HepG2 (cell line): ENCODE data around the gene FRMD8. TPM values are rescaled to one million over a fixed set of nuclear protein-coding genes. Genes with fewer than 3 reads are reported as not detected.
A peak's percentile ranks its signal among the peaks of the same experiment; 100 is the strongest.

Experiments
- ATAC-seq: fragments of 200-7000 bp; cut with Tn5 transposase; 3 replicates; pipeline ENCODE4 v1.9.1; 2020; ENCODE audit warnings: mild to moderate bottlenecking, moderate library complexity
- BruUV-seq: library from RNA; stranded (reverse); fragments of 400-500 nt; replicated peaks from 2 replicates; lab custom pipeline; 2021; lab: Mats Ljungman, UMichigan
- CTCF ChIA-PET: fragments of 300-600 bp; formaldehyde crosslinking; extraction: SDS; loops from one replicate; lab custom pipeline; 2021; ENCODE audit warnings: low total read pairs, inconsistent platforms, low intra/inter-chr PET ratio; lab: Yijun Ruan, JAX
- POLR2A ChIA-PET: fragments of 350-600 bp; sonication (Branson Sonifier 250); formaldehyde crosslinking; loops from one replicate; lab custom pipeline; 2020; ENCODE audit warnings: antibody characterized with exemption, inconsistent platforms; lab: Yijun Ruan, JAX
- DNase-seq: peaks from one replicate; pipeline ENCODE4 v3.0.0-alpha.2; 2015; ENCODE audit warnings: low spot score
- FAIRE-seq: peaks from 3 replicates; lab custom pipeline; 2011; peaks lifted over from hg19 to GRCh38; lab: Jason Lieb, UNC
- H2AFZ ChIP-seq: one replicate; pipeline ENCODE4 v1.6.1; 2011; ENCODE audit warnings: low read length, inconsistent platforms
- H3K27ac ChIP-seq: fragments of 300-600 bp; 3 replicates; pipeline ENCODE4 v1.8.0; 2011; ENCODE audit warnings: mixed run types, mild to moderate bottlenecking, mixed read lengths, low read length, inconsistent platforms; ENCODE audit not compliant: insufficient read depth; ENCODE audit errors: extremely low read length
- H3K27me3 ChIP-seq, 2 experiments: fragments of 200-600 bp in 1 of 2; 2 replicates in 1 of 2; 3 replicates in 1 of 2; pipeline versions ENCODE4 v1.6.0 to v1.8.0; 2011; ENCODE audit warnings: low read length in 2 of 2, mild to moderate bottlenecking in 2 of 2, moderate library complexity in 2 of 2, inconsistent platforms in 1 of 2; ENCODE audit not compliant: insufficient read depth in 2 of 2, control insufficient read depth in 1 of 2
- H3K36me3 ChIP-seq, 2 experiments: fragments of 200-600 bp in 1 of 2; replicated peaks in 1 of 2; 2 replicates in 1 of 2; 3 replicates in 1 of 2; pipeline versions ENCODE4 v1.5.1 to v1.8.0; 2011; ENCODE audit warnings: low read length in 2 of 2, inconsistent platforms in 1 of 2; ENCODE audit not compliant: insufficient read depth in 2 of 2, control insufficient read depth in 1 of 2
- H3K4me1 ChIP-seq: 2 replicates; pipeline ENCODE4 v1.5.1; 2012; ENCODE audit warnings: low read length, inconsistent platforms; ENCODE audit not compliant: insufficient read depth
- H3K4me2 ChIP-seq: 2 replicates; pipeline ENCODE4 v1.6.0; 2011; ENCODE audit warnings: low read depth, low read length, inconsistent platforms
- H3K4me3 ChIP-seq, 3 experiments: fragments of 200-600 bp in 1 of 3; sonication (generic), shearing (Covaris generic) in 1 of 3; replicated peaks in 1 of 3; 2 replicates each; pipeline ENCODE4 v1.5.1; 2011 to 2016; ENCODE audit warnings: low read length in 3 of 3, inconsistent platforms in 2 of 3, low read depth in 2 of 3, mild to moderate bottlenecking in 2 of 3, control low read depth in 1 of 3, mixed read lengths in 1 of 3; ENCODE audit not compliant: insufficient read depth in 1 of 3
- H3K79me2 ChIP-seq: one replicate; pipeline ENCODE4 v1.6.1; 2011; ENCODE audit warnings: low read length, inconsistent platforms; ENCODE audit not compliant: insufficient read depth
- H3K9ac ChIP-seq: 2 replicates; pipeline ENCODE4 v1.6.0; 2011; ENCODE audit warnings: mild to moderate bottlenecking, low read depth, low read length, inconsistent platforms; ENCODE audit not compliant: insufficient read depth
- H3K9me3 ChIP-seq: 2 replicates; pipeline ENCODE4 v1.5.1; 2012; ENCODE audit warnings: mild to moderate bottlenecking, low read length
- H4K20me1 ChIP-seq: 2 replicates; pipeline ENCODE4 v1.6.0; 2011; ENCODE audit warnings: inconsistent platforms, mild to moderate bottlenecking, low read length, moderate library complexity; ENCODE audit not compliant: insufficient read depth
- ADNP ChIP-seq: sonication (generic); formaldehyde crosslinking; IDR thresholded peaks from 2 replicates; pipeline ENCODE4 v1.4.0; 2020; ENCODE audit warnings: missing genetic modification reagents
- AGO2 ChIP-seq: fragments of 200-400 bp; formaldehyde crosslinking; optimal IDR thresholded peaks from 2 replicates; pipeline ENCODE3; 2017; ENCODE audit warnings: mild to moderate bottlenecking, low read depth, low read length, moderate library complexity
- ARID2 ChIP-seq: sonication (generic); formaldehyde crosslinking; IDR thresholded peaks from 2 replicates; pipeline ENCODE4 v1.8.1; 2022; ENCODE audit warnings: mild to moderate bottlenecking, missing genetic modification reagents, borderline replicate concordance
- CBX5 ChIP-seq: sonication (generic); formaldehyde crosslinking; IDR thresholded peaks from 2 replicates; pipeline ENCODE4 v1.4.0; 2020; ENCODE audit warnings: missing genetic modification reagents, borderline replicate concordance
- CEBPB ChIP-seq: IDR thresholded peaks from 2 replicates; pipeline ENCODE4 v1.6.1; 2011; ENCODE audit warnings: low read depth, low read length, improper control_type of control experiment, borderline replicate concordance
- FOXA1 ChIP-seq, 2 experiments: fragments of 450-650 bp in 1 of 2; sonication (generic) in 1 of 2; formaldehyde crosslinking in 1 of 2; IDR thresholded peaks; 2 replicates each; pipeline versions ENCODE4 v1.4.0 to v1.6.1; 2016 to 2020; ENCODE audit warnings: missing genetic modification reagents in 1 of 2
- MEIS2 ChIP-seq: sonication (generic); formaldehyde crosslinking; IDR thresholded peaks from 2 replicates; pipeline ENCODE4 v1.9.0; 2021; ENCODE audit warnings: mild to moderate bottlenecking, missing genetic modification reagents
- PAF1 ChIP-seq: IDR thresholded peaks from 2 replicates; pipeline ENCODE4 v1.6.1; 2016; ENCODE audit warnings: missing genetic modification reagents, missing compliant biosample characterization
- PAX8 ChIP-seq: sonication (generic); formaldehyde crosslinking; IDR thresholded peaks from 2 replicates; pipeline ENCODE4 v1.8.0; 2022; ENCODE audit warnings: mild to moderate bottlenecking, missing genetic modification reagents, borderline replicate concordance
- POLR2A ChIP-seq, 2 experiments: IDR thresholded peaks; 2 replicates each; pipeline ENCODE4 v1.6.1; 2011; ENCODE audit warnings: low read depth in 2 of 2, low read length in 2 of 2, mild to moderate bottlenecking in 1 of 2, moderate library complexity in 1 of 2; ENCODE audit not compliant: insufficient read depth in 1 of 2
- SOX13 ChIP-seq, 3 experiments: fragments of 450-650 bp in 1 of 3; sonication (generic) in 1 of 3; formaldehyde crosslinking in 1 of 3; IDR thresholded peaks in 2 of 3; conservative IDR thresholded peaks in 1 of 3; 2 replicates each; pipeline versions ENCODE4 v1.5.0 to v1.6.1; 2016 to 2020; ENCODE audit warnings: antibody characterized with exemption in 1 of 3, mild to moderate bottlenecking in 1 of 3, missing compliant biosample characterization in 1 of 3, missing genetic modification reagents in 1 of 3, moderate library complexity in 1 of 3
- TOPORS ChIP-seq: sonication (generic); formaldehyde crosslinking; IDR thresholded peaks from 2 replicates; pipeline ENCODE4 v1.8.0; 2023; ENCODE audit warnings: mild to moderate bottlenecking, missing genetic modification reagents
- TSC22D2 ChIP-seq: sonication (generic); formaldehyde crosslinking; IDR thresholded peaks from 2 replicates; pipeline ENCODE4 v1.5.1; 2020; ENCODE audit warnings: missing genetic modification reagents, mild to moderate bottlenecking, borderline replicate concordance
- XRCC5 ChIP-seq: fragments of 200-400 bp; formaldehyde crosslinking; optimal IDR thresholded peaks from 2 replicates; pipeline ENCODE3; 2017; ENCODE audit warnings: mild to moderate bottlenecking, low read length
- ZNF781 ChIP-seq: sonication (generic); formaldehyde crosslinking; IDR thresholded peaks from 2 replicates; pipeline ENCODE4 v1.5.1; 2020; ENCODE audit warnings: borderline replicate concordance, mild to moderate bottlenecking, missing genetic modification reagents; ENCODE audit errors: not compliant biosample characterization
- WGBS: methylation state at CpG from one replicate; pipeline ENCODE4 v1.1.6; 2017; ENCODE audit warnings: low lambda C conversion rate; 5-methylcytosine and 5-hydroxymethylcytosine counted together
- in situ Hi-C: cut with HindIII; loops from 2 replicates; pipeline ENCODE4 v1.10.0; 2017; ENCODE audit warnings: low pct_unique_long_range_greater_than_20kb; ENCODE audit not compliant: extremely low pct_ligation_motif_present
- intact Hi-C: fragments of 100-400 bp; cut with micrococcal nuclease; formaldehyde crosslinking; loops from one replicate; pipeline ENCODE4 v1.10.0; 2022; ENCODE audit not compliant: unreplicated experiment
- polyA plus RNA-seq, 8 experiments: library from polyadenylated mRNA; depleted of rRNA in 3 of 8; stranded (reverse) in 7 of 8; unstranded in 1 of 8; fragments of >200 nt; fragmentation: Illumina TruSeq in 4 of 8; extraction: Trizol in 4 of 8; gene quantifications; 2 replicates each; pipeline versions ENCODE4 v1.2.1 to v1.2.3, GENCODE V29; 2011 to 2016; ENCODE audit warnings: low read depth in 4 of 8, missing spikeins in 1 of 8, mixed read lengths in 1 of 8; ENCODE audit not compliant: insufficient read depth in 1 of 8
- total RNA-seq, 5 experiments: library from RNA; depleted of rRNA; stranded (reverse); fragments of >200 nt; fragmentation: Illumina TruSeq; extraction: Trizol; gene quantifications; 2 replicates each; pipeline ENCODE4 v1.2.3, GENCODE V29; 2016; ENCODE audit warnings: low read depth in 1 of 5
- TF ChIP-seq, protein P1 (sequence below): sonication (generic); formaldehyde crosslinking; IDR thresholded peaks from 2 replicates; pipeline ENCODE4 v1.5.1; 2020; ENCODE audit warnings: mild to moderate bottlenecking, missing genetic modification reagents, borderline replicate concordance
- TF ChIP-seq, protein P2 (sequence below): sonication (generic); formaldehyde crosslinking; IDR thresholded peaks from 2 replicates; pipeline ENCODE4 v1.5.1; 2020; ENCODE audit warnings: missing genetic modification reagents, mild to moderate bottlenecking, borderline replicate concordance
- TF ChIP-seq, protein P3 (sequence below): sonication (generic); formaldehyde crosslinking; IDR thresholded peaks from 2 replicates; pipeline ENCODE4 v1.4.0; 2020; ENCODE audit warnings: missing genetic modification reagents, low read depth, mild to moderate bottlenecking, borderline replicate concordance

Gene FRMD8
- total and polyA plus RNA-seq, 2 of the 13 experiments (the other 11 are each of a cell fraction or from before 2014, with no cell fraction given), result 5.8 to 20.6 TPM

DNA sequence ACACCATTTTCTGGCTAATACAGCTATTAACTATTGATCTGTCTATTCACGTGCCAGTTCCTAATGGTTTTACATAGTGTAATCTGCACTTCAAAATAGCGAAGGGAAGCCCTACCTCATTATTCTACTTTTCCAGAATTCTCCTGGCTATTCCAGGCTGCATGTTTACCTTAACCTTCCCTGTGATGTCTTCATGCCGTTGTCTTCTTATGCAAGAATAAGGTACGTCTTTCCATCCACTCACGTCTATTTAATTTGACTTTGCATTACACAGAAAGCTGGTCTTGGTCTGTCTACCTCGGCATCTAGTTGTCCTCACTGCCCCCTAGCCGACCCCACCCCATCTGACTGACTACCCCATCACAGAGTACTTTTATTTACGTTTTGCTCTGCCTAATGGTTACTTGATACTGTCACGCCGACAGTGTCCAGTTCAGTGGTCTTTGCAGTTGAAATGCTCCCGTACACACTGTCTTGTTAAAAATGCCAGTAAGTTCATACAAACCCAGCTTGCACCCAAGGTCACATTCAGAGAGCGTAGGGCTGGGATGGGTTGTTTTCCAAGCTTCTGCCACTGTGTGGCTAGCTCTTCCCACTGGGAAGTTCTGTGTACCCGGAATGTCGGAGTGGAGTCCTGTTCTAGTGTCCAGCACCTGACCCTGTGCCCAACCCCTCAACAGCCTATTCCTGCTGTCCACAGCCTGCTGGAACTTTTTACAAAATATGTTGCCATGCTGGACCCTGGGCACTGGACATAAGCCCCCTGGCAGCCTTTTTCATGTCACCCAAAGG lies 51.2 kb downstream of the FRMD8 start:
- Histone ChIP-seq H3K4me2 (no peak overlapping the region), H4K20me1 (peaks cover 98% of the 10 kb centered on the region), H3K4me1 (peaks cover 86% of the 10 kb centered on the region), H3K27me3 (no peaks in the 10 kb centered on the region), H3K4me3 (no peak overlapping the region), H3K79me2 (peaks cover 38% of the 10 kb centered on the region), H2AFZ (no peak overlapping the region), H3K36me3 (peaks cover 8 to 47% of the 10 kb centered on the region in 2 experiments; a peak in 4 of 5 replicates), H3K9me3 (no peaks in the 10 kb centered on the region), H3K27ac (no peak overlapping the region), H3K9ac (no peak overlapping the region)
- in situ Hi-C loops (no loop called here), intact Hi-C loops (no loop called here)
- FAIRE-seq (no peak), DNase-seq (no peak), ATAC-seq (peak; percentile 4)
- CTCF ChIA-PET, result no interaction called here
- WGBS, result 76% methylated on average over 14 of the region's 14 CpGs
- POLR2A ChIA-PET, result interaction anchor here (0.8 to 4.9 kb wide), 5 partner anchors 10 to 20 kb away, joined by 3 to 38 read pairs (median 3); partner anchors contain the start of gene NEAT1
- no TSS peak for BruUV-seq
- TF ChIP-seq CBX5 (CRISPR knock-in tag), result no peak
- peak; percentile 59; a peak in 2 of 4 replicates for TF ChIP-seq POLR2A (IDR thresholded peaks at IDR 0.05; ENCODE audit: insufficient read depth in 1 of 2, low read depth in 2 of 2, low read length in 2 of 2)
- peak; percentile 82 for TF ChIP-seq PAF1 (CRISPR knock-in tag)
- no peak for TF ChIP-seq ZNF781 (CRISPR knock-in tag)
- TF ChIP-seq SOX13 (IDR thresholded peaks at IDR 0.05), result no peak
- TF ChIP-seq SOX13 (CRISPR knock-in tag; conservative IDR thresholded peaks at IDR 0.05 in 1 of 2, IDR thresholded peaks at IDR 0.05 in 1 of 2), result 0 out of 4 replicates have a peak, but pooled peaks of 1 of the 2 experiments have one; percentile 55
- TF ChIP-seq, protein P1, sequence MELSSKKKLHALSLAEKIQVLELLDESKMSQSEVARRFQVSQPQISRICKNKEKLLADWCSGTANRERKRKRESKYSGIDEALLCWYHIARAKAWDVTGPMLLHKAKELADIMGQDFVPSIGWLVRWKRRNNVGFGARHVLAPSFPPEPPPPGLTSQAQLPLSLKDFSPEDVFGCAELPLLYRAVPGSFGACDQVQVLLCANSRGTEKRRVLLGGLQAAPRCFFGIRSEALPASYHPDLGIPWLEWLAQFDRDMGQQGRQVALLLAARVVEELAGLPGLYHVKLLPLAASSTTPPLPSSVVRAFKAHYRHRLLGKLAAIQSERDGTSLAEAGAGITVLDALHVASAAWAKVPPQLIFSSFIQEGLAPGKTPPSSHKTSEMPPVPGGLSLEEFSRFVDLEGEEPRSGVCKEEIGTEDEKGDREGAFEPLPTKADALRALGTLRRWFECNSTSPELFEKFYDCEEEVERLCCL (CRISPR knock-in tag), result no peak
- TF ChIP-seq MEIS2 (CRISPR knock-in tag), result no peak
- peak; percentile 30 for TF ChIP-seq XRCC5
- peak; percentile 71 for TF ChIP-seq AGO2
- TF ChIP-seq, protein P2, sequence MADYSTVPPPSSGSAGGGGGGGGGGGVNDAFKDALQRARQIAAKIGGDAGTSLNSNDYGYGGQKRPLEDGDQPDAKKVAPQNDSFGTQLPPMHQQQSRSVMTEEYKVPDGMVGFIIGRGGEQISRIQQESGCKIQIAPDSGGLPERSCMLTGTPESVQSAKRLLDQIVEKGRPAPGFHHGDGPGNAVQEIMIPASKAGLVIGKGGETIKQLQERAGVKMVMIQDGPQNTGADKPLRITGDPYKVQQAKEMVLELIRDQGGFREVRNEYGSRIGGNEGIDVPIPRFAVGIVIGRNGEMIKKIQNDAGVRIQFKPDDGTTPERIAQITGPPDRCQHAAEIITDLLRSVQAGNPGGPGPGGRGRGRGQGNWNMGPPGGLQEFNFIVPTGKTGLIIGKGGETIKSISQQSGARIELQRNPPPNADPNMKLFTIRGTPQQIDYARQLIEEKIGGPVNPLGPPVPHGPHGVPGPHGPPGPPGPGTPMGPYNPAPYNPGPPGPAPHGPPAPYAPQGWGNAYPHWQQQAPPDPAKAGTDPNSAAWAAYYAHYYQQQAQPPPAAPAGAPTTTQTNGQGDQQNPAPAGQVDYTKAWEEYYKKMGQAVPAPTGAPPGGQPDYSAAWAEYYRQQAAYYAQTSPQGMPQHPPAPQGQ (CRISPR knock-in tag), result no peak
- TF ChIP-seq ARID2 (CRISPR knock-in tag), result no peak
- peak; percentile 66; the same call in 1 of the 2 replicates for TF ChIP-seq CEBPB
- no peak for TF ChIP-seq PAX8 (CRISPR knock-in tag)
- no peak for TF ChIP-seq FOXA1 (IDR thresholded peaks at IDR 0.05)
- TF ChIP-seq FOXA1 (CRISPR knock-in tag; IDR thresholded peaks at IDR 0.05), result peak; percentile 48
- no peak for TF ChIP-seq ADNP
- no peak for TF ChIP-seq TSC22D2 (CRISPR knock-in tag)
- TF ChIP-seq, protein P3, sequence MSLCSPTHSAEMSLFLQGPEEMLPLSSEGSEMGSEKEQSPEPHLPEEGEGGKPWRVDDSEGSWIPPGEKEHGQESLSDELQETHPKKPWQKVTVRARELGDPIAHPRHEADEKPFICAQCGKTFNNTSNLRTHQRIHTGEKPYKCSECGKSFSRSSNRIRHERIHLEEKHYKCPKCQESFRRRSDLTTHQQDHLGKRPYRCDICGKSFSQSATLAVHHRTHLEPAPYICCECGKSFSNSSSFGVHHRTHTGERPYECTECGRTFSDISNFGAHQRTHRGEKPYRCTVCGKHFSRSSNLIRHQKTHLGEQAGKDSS (CRISPR knock-in tag), result no peak
- TF ChIP-seq TOPORS (CRISPR knock-in tag), result no peak
